SW480 (cell line): ENCODE results near the gene PSMD12.
"Not testable (repeated sequence)": the region's sequence is repeated elsewhere in the genome, so short reads cannot be mapped to it uniquely, and the experiment has no call there.

Experiments used
- DNase-seq: peaks from one replicate; pipeline ENCODE4 v3.0.0-alpha.2; 2016; ENCODE audit warnings: low spot score

PSMD12 gene

DNA sequence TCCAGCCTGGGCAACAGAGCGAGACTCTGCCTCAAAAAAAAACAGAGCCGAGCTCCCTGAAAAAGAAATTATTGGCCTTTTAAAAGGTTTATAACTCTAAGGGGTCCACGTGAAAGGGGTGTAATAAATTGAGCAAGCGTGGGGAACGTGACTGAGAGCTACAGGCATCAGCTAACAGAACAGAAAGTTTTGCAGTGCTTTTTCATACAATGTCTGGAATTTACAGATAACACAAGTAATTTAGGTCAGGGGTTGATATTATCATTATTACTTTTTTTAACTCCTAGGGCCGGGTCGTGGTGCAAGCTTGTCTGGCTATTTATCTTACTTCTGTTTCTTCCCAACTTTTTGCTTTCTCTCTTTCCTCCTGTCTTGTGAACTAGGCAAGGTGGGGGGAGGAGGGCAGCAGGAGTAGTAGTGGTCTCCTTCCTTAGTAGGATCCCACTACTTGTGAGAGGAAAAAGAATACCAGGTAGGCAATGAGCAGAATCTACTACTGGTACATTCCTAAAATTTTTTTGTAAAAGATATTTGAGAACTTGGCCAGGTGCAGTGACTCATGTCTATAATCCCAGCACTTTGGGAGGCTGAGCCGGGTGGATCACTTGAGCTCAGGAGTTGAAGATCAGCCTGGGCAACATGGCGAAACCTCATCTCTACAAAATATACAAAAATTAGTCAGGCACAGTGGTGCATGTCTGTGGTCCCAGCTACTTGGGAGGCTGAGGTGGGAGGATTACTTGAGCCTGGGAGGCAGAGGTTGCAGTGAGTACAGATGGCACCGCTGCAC lies 60.7 kb downstream of the PSMD12 start:
- DNase-seq, result not testable (repeated sequence)

DNA sequence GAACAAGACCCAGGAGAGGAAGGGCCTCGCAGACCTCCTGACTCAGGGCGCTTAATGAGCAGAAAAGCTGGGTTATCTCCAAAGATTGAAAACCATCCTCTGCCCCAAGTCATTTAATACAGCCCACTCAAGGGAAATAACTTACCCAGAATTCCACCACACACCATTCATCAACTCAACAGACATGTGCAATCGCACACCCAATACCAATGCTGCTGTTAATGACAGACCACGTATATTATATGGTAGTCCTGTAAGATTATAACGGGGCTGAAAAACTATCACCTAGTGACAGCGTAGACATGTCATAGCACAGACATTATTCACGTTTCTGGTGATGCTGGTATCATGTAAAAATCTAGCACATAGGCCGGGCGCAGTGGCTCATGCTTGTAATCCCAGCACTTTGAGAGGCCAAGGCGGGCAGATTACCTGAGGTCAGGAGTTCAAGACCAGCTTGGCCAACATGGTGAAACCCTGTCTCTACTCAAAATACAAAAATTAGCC lies 68.9 kb downstream of the PSMD12 start:
- DNase-seq, result no peak

DNA sequence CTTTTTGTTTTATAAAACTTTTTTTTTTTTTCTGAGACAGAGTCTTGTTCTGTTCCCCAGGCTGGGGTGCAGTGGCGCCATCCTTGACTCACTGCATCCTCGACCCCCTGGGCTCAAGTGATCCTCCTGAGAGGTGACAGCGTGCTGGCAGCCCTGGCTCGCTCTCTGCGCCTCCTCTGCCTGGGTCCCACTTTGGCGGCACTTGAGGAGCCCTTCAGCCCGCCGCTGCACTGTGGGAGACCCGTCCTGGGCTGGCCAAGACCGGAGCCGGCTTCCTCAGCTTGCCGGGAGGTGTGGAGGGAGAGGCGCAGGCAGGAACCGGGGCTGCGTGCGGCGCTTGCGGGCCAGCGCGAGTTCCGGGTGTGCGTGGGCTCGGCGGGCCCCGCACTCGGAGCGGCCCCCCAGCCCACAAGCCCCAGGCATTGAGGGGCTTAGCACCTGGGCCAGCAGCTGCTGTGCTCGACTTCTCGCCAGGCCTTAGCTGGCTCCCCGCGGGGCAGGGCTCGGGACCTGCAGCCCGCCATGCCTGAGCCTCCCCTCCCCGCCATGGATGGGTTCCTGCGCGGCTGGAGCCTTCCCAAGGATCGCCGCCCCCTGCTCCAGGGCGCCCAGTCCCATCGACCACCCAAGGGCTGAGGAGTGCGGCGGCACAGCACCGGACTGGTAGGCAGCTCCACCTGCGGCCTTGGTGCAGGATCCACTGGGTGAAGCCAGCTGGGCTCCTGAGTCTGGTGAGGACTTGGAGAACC lies 71.8 kb downstream of the PSMD12 start:
- DNase-seq, result no peak

DNA sequence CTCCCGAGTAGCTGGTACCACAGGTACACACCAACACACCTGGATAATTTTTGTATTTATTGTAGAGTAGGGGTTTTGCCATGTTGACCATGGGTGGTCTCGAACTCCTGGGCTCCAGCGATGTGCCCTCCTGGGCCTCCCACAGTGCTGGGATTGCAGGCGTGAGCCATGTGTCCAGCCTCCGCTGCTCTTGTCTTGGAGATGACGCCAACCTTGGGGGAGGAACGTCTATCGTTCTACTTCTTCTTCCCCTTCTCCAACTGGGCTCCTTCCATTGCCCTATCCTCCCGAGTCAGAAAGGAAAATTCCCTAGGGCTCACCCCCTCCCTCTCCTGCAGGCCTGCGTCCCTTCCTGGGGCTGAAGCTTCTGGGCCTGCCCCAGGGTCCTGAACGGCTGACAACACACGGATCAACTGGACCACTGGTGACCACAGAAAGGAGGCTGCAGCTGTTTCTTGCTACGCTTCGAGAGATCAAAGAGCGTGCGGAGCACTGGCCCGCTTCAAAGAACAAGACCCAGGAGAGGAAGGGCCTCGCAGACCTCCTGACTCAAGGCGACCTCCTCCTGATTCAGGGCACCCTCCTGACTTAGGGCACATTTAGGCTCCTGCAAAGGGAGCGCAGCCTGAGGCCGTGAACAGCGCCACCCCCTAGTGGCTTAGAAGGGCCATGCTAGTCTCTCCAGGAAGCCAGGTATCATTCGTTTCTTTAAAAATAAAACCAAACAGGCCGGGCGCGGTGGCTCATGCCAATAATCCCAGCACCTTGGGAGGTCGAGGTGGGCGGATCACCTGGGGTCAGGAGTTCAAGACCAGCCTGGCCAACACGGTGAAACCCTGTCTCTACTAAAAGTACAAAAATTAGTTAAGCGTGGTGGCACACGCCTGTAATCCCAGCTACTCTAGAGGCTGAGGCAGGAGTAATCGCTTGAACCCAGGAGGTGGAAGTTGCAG lies 72.8 kb downstream of the PSMD12 start:
- peak; percentile 78 for DNase-seq

DNA sequence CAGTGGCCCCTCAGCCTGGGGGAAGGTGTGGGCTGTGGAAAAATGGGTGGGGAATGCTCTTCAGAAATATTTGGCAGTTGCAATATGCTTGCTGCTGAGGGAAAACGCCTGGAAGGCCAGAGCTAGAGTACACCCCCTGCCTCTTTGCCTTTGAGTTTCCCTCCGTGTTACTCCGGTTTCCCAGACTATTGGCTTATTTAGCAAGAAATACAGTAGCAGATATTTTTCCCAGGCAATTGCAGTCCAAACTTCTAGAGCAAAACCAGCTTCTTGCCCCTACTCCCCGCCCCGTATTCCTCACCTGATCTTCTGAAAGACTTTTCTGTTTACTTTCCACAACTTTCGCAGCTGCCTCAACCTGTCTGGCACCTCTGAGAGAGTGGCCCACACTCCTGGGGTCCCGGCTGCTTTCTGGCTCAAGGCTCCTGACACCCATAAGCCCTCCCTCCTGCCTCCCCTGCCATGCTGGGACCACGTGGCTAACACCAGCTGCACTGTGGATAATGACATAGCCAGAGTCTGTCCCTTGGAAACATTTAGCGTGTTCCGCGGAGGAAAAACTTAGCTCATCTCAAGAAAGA lies 75.6 kb downstream of the PSMD12 start:
- no peak for DNase-seq

DNA sequence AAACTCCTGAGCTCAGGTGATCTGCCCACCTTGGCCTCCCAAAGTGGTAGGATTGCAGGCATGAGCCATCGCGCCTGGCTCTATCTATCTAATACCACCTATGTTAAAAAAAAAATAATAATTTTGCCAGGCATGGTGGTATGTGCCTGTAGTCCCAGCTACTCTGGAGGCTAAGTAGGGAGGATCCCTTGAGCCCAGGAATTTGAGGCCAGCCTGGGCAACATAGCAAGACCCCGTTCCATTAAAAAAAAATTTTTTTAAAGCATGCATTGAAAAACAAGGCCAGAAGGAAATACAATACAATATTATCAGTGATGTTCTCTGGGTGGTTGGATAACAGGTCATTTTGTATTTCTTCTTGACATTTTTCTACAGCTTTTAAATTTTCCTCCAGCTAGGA lies 76.1 kb downstream of the PSMD12 start:
- DNase-seq, result no peak

DNA sequence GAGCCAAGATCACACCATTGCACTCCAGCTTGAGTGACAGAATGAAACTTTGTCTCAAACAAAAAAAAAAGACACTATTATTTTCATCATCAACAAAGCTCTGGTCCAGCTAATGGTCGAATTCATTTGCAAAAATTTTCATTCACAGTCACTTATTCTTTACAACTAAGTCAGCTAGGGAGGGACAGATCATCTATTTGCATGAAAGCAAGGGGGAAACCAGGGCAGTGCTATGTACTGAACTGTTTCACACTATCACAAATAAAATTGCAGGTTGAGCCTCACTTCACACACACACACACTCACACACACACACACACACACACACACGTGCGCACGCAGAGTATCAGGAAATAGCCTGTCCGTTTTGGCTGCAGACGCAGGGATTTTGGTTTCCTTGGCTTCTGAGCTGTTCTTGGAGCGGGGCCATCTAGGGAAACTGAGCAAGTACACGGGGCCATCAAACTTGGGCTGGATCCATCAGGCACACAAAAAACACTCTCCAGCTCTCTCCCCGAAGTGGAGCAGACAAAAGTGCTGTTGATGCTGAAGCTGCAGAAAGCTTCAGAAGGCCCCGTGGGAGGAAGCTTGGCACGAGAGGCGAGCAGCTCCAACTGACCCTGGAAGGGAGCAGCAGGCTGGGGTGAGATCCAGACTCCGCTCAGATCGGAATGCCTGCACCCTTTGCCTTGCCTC lies 77.0 kb downstream of the PSMD12 start:
- no peak for DNase-seq
